ENCODE data around the gene YBEY.

The YBEY gene

DNA sequence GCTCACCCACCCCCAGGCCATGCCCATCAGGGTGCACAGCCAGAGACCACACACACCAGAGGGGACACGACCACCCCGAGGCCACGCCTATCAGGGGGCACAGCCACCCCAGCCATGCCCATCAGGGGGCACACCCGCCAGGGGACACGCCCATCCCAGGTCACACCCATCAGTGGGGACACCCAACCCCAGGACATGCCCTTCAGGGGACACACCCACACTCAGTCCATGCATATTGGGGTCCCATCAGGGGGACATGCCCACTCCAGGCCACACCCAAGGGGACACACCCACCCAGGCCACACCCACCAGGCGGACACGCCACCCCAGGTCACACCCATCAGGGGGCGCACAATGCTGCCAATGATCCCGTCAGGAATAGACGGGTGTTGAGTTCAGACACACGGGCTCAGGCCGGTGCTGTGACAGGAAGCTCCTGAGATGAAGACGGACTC is 21.4 kb upstream of the YBEY start:
- no peak for DNase-seq (ENCODE audit: low read depth)

DNA sequence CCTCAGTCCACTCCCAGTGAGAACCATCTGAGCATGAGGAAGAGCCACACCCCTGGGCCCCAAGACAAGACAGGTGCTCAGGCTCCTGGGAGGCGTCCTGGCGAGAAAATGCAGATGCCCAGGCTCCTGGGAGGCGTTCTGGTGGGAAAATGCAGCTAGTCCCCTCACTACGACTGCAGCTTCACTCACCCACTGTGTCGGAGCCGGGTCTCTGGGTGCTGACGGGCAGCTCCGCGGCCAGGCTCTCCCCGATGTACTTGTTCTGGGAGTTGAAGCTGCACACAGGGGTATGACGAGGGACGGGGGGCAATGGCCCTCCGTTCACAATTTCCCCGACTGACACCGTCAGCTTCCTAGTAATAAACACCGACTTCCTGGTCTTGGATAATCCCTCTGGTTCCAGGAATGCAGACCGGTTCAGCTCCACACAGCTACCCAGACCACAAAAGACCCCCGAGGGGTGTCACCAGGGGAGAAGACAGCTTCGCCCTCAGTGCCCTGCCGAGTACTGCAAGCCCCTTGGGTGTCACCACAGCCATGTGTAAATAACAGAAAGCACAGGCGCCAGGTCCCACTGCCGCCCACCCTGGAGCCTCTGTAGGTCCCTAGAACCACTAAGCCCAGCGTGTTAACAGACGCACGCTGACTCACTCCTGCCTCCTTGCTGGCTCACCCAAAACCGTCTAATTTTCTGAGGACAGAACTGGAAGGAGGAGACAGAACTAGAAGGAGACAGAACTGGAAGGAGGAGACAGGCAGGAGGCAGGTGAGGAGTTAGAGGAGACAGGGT is 20.2 kb upstream of the YBEY start:
- no peak for DNase-seq (ENCODE audit: low read depth)

DNA sequence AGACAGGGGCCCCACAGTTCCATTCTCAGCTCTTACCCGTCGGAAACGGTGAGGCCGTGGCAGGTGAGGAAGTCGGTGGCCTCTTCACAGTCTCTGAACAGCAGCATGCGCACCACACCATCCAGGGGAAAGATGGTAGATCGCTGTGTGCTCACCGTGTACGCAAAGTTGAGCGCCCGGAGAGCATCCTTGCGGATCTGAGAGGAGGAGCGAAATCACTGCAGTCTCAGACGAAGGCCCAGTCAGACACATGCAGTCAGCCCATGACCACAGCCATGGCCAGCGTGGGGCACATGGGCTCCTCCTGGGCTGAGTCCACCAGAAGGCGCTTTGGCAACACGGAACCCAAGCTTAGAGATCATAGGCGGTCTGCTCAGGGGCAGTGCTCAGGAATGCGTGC is 19.2 kb upstream of the YBEY start:
- no peak for DNase-seq (ENCODE audit: low read depth)

DNA sequence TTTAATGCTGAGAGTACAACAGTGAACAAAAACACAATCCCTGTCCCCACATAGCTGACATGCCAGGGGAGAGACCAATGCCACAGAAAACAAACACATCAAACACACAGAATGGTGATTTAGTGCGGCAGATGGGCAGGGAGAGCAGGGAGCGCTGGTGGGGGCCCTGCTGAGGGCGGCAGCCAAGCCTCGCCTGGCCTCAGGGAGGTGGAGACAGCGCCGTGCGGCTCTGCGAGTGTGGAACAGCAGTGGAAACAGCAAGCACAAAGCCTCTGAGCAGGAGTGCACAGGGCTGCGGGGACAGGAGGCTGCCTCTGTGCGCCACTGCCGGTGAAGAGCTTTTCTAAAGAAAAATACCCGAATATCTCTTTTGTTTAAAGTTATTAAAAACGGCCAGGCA is 17.8 kb upstream of the YBEY start:
- DNase-seq (ENCODE audit: low read depth) = no peak

DNA sequence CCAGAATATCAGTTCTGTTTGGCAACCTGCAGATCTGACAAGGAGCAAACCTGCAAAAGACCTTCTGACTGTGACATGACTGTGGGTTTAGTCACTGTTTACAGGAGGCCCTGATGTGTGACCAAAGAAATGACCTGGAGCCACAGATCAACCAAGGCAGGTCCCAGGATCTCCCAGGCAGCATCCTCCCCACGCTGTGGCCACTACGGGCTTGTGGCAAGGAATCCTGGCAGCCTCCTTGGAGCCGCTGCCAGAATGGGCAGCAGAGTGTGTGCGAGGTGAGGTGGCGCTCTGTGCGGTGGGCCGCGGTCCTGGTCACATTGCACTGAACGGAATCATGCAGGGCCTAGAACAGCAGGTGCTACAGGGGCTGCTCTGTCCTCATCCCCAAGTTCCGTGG is 16.7 kb upstream of the YBEY start:
- DNase-seq (ENCODE audit: low read depth) = no peak

DNA sequence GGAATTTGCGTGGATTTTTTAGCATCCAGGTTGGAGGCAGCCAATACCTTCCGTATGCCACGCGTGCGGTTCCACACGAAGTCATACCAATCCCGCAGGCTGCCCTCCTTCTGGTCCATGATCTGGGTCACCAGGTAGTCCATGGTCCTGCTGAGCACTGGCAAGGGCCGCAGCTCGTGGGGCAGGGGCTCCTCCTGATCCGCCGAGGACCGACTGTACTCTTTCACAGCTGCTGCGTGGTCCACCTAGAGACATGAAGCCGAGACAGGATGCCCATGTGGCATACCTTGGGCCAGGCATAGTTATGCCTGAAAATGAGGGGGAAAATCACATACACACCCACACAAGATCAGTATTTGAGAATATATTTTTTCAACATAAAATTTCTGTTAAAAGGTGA is 12.8 kb upstream of the YBEY start:
- DNase-seq (ENCODE audit: low read depth) = no peak

DNA sequence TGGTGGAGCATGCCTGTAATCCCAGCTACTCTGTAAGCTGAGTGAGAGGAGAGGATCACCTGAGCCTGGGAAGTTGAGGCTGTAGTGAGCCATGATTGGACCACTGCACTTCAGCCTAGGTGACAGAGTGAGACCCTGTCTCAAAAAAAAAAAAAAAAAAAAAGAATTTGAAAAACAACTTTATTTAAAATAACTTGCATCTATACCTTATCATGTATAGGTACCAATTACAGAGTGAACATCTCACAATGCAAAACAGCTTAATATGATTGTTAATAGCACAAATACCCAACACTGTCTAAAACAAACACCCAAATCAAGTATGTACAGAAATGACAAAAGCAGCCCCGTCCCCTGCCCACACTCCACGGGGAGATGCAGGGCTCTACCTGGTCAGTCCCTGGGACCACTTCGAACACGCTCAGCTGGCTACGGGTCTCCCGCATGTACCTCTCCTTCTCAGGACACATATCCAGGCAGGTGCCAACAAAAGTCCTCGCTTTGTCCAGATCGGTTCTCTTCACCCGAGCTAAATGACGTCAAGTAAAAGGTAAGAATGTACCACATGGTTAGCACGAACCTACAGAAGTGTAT is 11.2 kb upstream of the YBEY start:
- no peak for DNase-seq (ENCODE audit: low read depth)

DNA sequence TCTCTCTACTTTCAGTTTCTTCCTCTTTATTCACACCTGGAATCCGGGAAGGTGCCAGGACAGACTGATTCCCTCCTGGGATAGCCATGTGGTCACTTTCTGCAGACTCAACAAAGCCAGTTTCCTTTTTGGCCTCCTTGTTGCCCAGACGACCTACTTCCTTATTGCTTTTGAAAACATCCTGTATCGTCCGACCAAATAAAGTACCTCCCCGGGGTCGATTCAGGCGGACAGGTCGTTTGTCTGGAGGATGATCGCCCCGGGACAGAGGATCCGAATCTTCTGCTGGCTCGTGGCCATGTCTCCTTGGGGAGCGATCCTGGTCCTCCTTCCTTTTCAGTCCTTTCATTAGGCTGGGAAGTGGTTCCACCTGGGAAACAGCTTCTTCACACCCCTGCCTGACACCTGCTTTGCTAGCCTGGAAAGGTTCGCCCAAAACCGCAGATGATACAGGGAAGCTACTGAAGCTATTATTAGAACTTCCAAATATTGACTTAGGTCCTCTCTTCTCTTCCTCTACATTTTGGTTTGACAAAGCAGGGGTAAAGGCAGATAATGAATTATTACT is 2.0 kb upstream of the YBEY start:
- DNase-seq (ENCODE audit: low read depth) = no peak

DNA sequence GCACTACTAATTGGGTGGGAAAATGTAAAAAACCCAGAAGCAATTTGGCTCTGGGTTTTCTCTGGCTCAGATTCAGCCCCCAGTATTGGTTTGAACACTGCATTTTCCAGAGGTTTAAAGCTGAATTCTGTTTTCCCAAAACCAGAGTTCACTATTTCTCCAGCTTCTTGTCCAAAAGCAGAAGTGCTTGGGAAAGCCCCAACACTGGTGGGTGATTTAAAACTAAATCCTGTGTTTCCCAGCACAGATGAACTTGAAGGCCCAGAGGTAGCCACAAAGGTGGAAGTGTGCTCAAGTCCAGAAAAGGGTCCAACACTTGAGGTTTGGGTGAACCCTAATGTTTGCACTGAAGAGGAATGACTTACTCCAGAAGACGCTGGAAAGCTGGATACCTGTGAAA is 1.4 kb upstream of the YBEY start:
- no peak for DNase-seq (ENCODE audit: low read depth)

DNA sequence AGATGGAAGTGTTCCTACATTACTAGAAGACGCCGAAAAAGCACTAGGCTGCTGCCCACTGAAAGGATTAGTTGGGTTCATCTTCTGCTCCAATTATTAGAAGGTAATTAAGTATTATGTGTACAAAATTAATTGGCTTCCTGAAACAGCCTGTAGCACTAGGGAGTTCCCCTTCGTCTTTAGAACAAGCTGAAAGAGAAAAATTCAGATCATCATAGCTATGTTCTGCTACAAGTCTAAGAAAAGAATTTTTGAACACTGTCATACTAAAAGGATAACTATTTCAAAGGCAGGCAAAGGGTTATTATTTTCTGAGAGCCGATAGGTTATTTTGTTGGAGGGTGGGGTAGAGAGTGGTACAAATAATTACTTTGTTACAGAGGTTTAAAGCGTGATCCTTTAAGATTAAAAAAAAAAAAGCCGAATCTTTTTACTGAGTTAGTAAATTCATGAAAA is 908 bp upstream of the YBEY start, which contains the start of gene MCM3AP:
MCM3AP (minus strand) TSS at position 406 of the 456 bp plus-strand sequence; CDS start at position 81, 325 bp downstream.
- DNase-seq (ENCODE audit: low read depth) = no peak

DNA sequence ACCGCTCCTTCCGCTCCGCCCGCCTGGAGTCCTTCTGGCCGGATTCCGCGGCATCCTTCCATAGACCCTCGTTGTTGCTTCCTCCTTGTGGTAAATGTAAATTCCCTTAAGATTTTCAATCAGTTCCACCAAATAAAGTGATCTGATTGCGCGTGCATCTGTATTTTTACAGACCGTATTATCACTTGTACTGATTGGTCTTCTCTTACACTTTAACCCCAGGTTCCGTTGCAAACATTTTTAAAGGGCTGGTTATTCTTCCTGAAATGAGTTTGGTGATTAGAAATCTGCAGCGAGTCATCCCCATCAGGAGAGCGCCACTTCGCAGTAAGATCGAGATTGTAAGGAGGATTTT is 483 bp downstream of the YBEY start:
- DNase-seq (ENCODE audit: low read depth) = no peak

DNA sequence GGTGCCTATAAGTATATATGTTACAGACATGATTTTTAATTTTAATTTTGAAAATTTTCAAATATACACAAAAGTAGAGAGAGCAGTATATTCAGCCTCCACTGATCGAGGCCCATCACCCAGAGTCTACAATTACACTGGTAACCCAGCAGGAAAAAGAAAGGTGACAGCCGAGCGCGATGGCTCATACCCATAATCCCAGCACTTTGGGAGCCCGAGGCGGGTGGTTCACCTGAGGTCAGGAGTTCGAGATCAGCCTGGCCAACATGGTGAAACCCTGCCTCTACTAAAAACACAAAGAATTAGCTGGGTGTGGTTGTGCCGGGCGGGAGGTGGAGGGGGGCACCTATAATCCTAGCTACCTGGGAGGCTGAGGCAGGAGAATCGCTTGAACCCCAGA is 1.4 kb downstream of the YBEY start:
- no peak for DNase-seq (ENCODE audit: low read depth)

DNA sequence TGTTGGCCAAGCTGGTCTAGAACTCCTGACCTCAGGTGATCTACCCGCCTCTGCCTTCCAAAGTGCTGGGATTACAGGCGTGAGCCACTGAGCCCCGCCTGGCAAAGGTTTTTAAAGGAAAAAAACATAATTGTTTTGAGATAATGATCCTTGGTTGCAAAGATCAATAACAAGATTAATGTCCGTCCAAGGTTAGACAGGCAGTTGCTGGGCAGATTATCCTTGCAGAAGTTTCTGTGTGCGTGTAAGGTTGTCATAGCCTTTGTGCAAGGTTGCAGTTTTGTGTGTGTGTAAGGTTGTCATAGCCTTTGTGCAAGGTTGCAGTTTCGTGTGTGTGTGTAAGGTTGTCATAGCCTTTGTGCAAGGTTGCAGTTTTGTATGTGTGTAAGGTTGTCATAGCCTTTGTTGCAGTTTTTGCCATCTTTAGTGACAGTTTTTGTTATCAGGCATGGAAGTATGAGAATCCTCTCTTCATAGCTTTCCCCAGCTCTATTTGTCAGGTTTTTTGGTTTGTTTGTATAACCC is 3.6 kb downstream of the YBEY start:
- no peak for DNase-seq (ENCODE audit: low read depth)

DNA sequence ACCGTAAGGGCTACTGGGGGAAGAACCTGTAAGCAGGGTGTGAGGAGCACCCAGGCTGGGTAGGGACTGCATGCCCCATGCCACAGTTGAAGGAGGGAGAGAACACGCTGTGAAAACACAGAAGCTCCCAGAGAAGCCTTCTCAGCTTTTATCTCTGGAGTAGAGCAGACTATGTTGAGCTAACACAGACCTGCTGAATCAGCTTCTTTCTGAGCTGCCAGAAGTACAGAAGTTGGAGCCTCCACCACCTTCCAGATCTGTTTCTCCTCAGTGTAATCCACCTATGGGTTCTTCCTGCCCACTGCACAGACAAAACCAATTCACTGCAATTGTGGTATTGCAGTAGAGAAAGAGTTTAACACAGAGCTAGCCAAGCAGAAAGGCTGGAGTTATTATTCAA is 5.4 kb downstream of the YBEY start:
- DNase-seq (ENCODE audit: low read depth) = no peak

DNA sequence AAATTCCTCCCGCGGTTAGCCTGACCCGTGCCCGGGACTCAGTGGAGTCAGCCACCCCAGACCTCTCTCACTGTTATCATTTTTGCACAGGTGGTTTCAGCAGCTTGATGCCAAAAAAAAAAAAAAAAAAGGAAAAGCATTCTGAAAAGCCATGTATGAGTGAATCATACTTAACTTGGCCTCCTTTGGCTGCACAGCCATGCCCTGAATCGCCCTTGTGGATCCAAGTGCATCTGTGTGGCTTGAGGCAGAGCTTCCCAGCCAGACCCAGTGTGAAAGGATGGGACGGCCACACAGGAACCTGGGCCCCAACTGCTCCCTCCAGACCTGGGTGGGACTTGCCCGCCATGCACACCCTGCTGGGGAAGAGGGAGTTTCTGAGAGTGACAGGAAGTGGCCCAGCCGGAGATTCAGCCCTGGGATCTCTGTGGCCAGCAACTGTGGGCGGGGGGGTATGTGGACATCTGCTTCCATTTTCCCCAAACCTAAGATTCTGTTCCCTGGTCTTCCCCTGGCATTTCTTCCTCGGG is 8.6 kb downstream of the YBEY start:
- DNase-seq (ENCODE audit: low read depth) = no peak

DNA sequence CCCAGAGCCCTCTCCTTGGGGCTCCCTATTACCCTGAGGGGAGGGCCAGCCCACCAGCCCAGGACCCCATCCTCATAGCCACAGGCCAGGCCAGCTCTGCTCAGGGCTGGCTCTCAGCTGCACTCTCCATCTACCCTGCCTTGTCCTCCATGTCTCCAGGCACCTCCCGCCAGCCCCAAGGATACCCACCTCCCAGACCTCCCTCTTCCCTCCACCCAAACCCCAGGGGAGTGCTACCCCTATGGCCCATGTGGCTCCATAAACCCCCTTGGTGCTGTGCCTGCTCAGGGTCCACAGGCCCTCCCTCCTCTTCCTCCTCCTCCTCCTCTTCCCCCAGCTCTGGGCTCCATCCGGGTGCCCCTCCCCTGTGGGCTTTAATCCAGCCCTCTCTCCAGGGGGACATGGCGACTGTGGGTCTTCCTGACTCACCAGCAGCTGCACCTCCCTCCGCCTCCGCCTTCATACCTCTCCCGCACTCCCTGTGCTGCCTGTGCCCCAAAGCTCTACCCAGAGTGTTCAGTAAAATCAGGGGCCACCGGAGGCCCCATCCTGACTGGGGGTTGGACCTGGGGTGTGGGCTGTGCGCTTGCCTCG is 9.1 kb downstream of the YBEY start:
- no peak for DNase-seq (ENCODE audit: low read depth)

DNA sequence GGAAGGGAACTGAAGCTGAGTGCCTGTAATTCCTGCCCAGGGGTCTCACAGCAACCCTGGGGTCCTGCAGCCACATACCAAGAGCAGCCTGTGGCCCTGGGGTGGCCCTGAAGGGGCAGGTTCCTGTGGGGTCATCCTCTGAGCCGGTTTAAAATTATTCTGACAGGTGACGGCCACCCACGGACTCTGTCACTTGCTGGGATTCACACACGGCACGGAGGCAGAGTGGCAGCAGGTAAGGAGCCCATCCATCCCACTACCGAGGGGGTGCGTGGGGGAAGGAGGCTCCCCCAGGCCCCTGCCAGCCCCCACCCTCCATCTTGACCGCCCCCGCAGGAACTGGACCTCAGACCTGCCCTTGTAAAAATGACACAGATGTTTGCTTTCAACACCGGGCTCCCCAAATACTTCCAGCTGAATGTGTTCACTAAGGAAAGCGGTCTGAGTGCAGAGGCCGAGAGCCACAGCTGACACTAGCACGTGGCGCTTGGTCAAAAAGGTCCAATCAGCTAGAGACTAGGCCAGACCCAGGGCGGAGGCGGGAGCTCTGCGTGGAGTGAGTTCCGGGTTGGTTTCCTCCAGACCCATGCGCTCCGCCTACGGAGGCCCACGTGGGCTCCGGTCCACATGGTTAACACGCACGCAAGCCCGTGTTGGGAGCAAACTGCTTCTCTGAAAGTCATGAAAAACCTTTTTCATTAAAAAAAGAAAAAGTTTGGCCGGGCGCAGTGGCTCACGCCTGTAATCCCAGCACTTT is 10.0 kb downstream of the YBEY start:
- peak; percentile 46 for DNase-seq (ENCODE audit: low read depth)

DNA sequence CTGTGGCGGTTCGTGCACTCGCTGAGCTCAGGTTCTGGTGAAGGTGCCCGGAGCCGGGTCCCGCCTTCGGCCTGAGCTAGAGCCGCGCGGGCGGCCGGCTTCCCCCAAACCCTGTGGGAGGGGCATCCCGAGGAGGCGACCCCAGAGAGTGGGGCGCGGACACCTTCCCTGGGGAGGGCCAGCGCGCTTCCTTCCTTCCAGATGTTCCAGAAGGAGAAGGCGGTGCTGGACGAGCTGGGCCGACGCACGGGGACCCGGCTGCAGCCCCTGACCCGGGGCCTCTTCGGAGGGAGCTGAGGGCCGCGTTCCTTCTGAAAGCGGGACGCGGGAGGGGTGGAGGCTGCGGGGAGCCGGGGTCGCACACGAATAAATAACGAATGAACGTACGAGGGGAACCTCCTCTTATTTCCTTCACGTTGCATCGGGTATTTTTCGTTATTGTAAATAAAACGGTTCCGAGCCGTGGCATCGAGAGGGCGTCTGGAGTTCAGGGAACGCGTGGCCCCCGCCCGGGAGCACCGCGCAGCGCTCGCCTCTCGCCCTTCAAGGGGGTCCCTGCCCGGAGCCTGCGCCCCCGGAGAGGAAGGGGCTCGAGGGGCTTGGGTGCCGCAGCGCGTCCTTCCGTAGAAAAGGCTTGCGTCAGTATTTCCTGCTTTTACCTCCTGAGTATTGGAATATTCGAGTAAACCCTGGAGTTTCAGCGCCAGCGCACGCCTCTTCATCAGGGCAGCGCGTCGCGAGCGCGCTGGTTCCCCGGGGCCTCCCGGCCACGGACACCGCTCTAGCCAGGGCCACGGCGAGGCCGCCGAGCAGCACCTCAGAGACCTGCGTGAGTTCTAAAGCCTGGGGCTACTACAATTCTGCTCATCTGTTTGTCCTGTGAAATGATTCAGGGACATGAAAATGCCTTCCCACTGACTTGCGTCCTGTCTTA is 11.5 kb downstream of the YBEY start:
- DNase-seq (ENCODE audit: low read depth) = no peak

DNA sequence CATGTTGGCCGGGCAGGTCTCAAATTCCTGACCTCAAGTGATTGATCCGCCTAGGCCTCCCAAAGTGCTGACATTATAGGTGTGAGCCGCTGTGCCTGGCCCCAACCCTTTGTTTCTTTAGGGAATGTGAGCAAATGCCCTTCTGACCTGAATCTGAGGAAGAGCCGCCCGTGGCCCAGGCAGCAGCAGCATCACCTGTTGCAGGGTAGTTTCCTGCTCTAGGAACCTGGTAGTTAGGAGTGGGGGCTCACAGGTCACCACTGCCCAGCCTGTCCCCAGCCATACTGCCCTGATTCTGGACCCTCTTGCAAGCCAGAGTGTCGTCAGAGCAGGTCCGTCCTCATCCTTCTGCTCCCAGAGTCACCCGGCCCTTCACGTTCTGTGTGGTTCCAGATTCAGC is 13.0 kb downstream of the YBEY start:
- DNase-seq (ENCODE audit: low read depth) = no peak

DNA sequence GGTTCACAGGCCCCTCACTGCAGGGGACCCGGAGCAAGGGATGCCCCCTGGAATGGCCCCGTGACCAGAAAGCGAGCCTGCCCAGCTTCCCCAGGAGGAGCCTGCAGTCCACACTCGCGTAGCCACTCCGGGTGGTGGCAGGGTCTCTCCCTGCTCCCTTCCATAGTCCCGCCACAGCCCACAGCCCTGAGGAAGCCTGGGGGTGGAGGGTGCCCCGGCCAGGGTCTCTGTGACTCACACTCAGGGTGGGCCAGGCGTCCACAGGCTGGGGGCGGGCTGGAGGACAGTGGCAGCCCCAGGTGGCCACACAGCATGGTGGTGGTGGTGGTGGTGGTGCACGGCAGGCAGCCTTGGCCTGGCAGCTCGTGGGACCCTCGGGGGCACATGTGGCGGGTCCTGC is 15.6 kb downstream of the YBEY start:
- no peak for DNase-seq (ENCODE audit: low read depth)

DNA sequence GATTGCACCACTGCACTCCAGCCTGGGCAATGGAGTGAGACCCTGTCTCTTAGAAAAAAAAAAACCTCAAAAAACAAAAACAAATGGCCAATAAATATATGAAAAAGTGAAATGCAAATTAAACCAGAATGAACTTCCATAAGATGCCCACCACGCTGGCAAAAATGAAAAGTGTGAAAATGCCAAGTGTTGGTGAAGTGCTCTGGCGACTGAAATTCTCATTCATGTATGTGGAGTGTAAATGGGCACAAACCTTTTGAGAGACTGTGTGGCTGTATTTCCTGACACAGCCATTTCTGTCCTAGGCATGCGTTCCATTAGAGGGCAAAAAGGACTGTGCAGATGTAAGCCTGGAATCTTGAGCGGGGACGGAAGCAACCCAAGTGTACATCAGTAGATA is 18.3 kb downstream of the YBEY start:
- DNase-seq (ENCODE audit: low read depth) = no peak

All from stimulated activated CD8-positive, alpha-beta memory T cell treated with anti-CD3 and anti-CD28 coated beads, Interleukin-4, amount 100 ng/mL, for 24 hours (primary cell).